ENCODE measurements around the gene FRMPD1. TPM values are rescaled to one million over a fixed set of nuclear protein-coding genes. Genes with fewer than 3 reads are reported as not detected.

Gene FRMPD1
- total RNA-seq, 2 donors from 2014 or later = 0.66 to 0.78 TPM

DNA sequence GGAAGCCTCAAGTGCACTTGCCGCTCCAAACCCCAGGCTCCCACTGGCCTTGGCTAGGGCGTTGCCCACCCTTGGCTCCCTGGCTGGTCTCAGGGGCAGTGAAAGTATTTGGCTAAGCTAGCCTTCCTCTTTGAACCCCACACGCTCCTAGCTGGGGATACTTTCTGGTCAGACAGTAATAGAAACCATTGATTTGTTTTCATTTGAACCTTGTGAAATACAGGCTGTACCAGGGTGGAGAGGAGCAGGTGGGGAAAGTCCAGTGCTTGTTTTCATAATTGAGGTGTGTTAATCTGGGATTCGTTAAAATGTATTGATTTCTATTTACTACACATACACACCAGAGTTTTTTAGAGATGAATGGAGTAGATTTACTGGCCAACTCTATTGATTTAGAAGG lies 57.0 kb downstream of the FRMPD1 start:
- Histone ChIP-seq H3K9me3 (no peaks in the 10 kb centered on the region), H3K4me1 (no peaks in the 10 kb centered on the region), H3K4me3 (no peak overlapping the region), H3K36me3 (replicated peaks in 1 of 2; ENCODE audit: insufficient read depth in 1 of 2, low read depth in 2 of 2) (no peaks in the 10 kb centered on the region), H3K27me3 (no peaks in the 10 kb centered on the region), H3K27ac (no peak overlapping the region)
- intact Hi-C loops (cut with DNase I) = no loop called here
- DNase-seq (no peak), ATAC-seq (no peak)
- 71 to 77% methylated on average over 4 of the region's 4 CpGs for WGBS, 2 donors
- TF ChIP-seq POLR2A (IDR thresholded peaks at IDR 0.05) (no peak), CTCF (IDR thresholded peaks at IDR 0.05) (no peak)

GRCh38 chr9:37710046-37710445 lies 59.3 kb downstream of the FRMPD1 start:
- intact Hi-C loops (cut with DNase I) = no loop called here
- Histone ChIP-seq H3K4me3 (no peak overlapping the region), H3K27ac (no peak overlapping the region), H3K27me3 (no peaks in the 10 kb centered on the region), H3K36me3 (replicated peaks in 1 of 2; ENCODE audit: insufficient read depth in 1 of 2, low read depth in 2 of 2) (no peaks in the 10 kb centered on the region), H3K4me1 (no peaks in the 10 kb centered on the region), H3K9me3 (no peaks in the 10 kb centered on the region)
- ATAC-seq (no peak), DNase-seq (no peak)
- TF ChIP-seq CTCF (IDR thresholded peaks at IDR 0.05) = no peak
- TF ChIP-seq POLR2A (IDR thresholded peaks at IDR 0.05) = no peak
- WGBS, 2 donors = 83% methylated on average over 3 of the region's 3 CpGs

DNA sequence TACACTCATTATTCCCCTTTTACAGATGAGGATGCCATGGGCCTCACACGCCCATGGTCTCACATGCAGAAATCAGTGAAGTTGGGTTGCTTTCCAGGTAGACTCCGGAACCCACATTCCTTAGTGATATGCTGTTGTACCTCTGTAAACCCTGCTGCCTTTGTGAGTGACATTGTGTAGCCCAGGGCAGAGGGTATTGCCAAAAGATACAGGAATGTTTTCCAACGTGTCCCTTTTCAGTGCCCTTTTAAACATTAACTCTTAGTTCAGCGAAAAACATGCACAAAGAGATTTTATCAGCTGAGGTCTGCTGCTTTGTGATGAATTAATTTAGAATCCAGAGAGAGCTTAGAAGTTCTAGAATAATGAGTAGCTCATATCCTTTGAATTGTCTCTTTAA lies 64.5 kb downstream of the FRMPD1 start:
- 36 to 41% methylated on average over 4 of the region's 4 CpGs for WGBS, 2 donors
- H3K27me3 ChIP-seq = no peaks in the 10 kb centered on the region
- no peaks in the 10 kb centered on the region for H3K36me3 ChIP-seq (replicated peaks in 1 of 2; ENCODE audit: insufficient read depth in 1 of 2, low read depth in 2 of 2)
- intact Hi-C loops (cut with DNase I) = no loop called here
- H3K4me1 ChIP-seq = no peaks in the 10 kb centered on the region
- no peaks in the 10 kb centered on the region for H3K9me3 ChIP-seq
- no peak for ATAC-seq
- H3K27ac ChIP-seq = no peak overlapping the region
- no peak overlapping the region for H3K4me3 ChIP-seq
- DNase-seq = no peak
- TF ChIP-seq POLR2A (IDR thresholded peaks at IDR 0.05) = no peak
- TF ChIP-seq CTCF (IDR thresholded peaks at IDR 0.05) = no peak

DNA sequence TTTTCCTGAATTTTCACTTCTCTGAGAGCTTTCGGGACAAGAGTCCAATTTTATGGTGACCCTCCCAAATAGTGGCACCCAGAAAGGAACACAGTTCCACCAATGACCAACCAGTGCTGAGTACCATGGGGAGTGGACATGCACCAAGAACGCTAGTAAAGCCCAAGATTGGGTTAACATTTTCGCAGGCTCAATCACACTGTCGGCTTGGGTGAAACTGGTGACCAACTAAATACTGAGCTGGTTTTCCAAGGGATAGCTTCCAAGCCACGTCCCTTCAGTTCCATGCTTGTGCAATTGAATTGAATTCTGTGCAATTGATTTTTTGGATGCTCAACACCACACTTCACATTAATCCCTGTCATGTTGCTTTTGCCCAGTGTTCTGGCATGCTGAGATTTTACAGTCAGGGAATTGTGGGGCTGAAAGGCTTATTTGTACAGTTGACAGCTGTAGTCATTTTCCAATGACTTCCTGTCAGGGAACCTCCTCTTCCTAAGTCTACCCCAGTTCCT lies 65.3 kb downstream of the FRMPD1 start:
- no peak for ATAC-seq
- Histone ChIP-seq H3K36me3 (replicated peaks in 1 of 2; ENCODE audit: insufficient read depth in 1 of 2, low read depth in 2 of 2) (no peaks in the 10 kb centered on the region), H3K9me3 (no peaks in the 10 kb centered on the region), H3K27me3 (no peaks in the 10 kb centered on the region), H3K4me1 (no peaks in the 10 kb centered on the region), H3K4me3 (no peak overlapping the region), H3K27ac (no peak overlapping the region)
- no peak for TF ChIP-seq CTCF (IDR thresholded peaks at IDR 0.05)
- no peak for TF ChIP-seq POLR2A (IDR thresholded peaks at IDR 0.05)
- 78 to 81% methylated on average over 5 of the region's 5 CpGs for WGBS, 2 donors
- intact Hi-C loops (cut with DNase I) = no loop called here
- no peak for DNase-seq

DNA sequence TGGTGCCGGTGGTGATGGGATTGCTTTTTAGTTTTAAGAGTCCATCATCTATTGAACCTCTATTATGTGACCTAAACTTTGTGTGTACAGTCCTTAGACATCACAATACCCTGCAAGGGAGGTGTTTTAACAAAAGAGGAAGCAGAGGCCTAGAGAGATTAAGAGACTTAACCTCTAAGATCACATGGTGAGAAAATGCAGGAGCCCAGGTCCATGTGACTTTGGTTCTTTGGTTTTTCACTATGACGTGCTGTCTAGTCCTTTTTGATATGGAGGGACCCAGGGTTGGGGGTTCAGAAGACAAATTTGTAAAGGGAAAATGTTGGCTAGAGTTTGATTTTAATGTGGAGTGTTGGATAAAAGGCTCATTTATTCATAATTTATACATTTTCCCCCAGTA lies 68.8 kb downstream of the FRMPD1 start:
- TF ChIP-seq POLR2A (IDR thresholded peaks at IDR 0.05) (no peak), CTCF (IDR thresholded peaks at IDR 0.05) (no peak)

More for the DNA sequence above, 68.8 kb downstream of the FRMPD1 start:
- 74 to 80% methylated on average over 2 of the region's 2 CpGs for WGBS, 2 donors
- intact Hi-C loops (cut with DNase I) = no loop called here
- H3K27ac ChIP-seq = no peak overlapping the region
- no peak overlapping the region for H3K4me3 ChIP-seq
- no peaks in the 10 kb centered on the region for H3K36me3 ChIP-seq (replicated peaks in 1 of 2; ENCODE audit: insufficient read depth in 1 of 2, low read depth in 2 of 2)
- no peaks in the 10 kb centered on the region for H3K9me3 ChIP-seq
- DNase-seq (no peak), ATAC-seq (no peak)
- no peaks in the 10 kb centered on the region for H3K4me1 ChIP-seq
- no peaks in the 10 kb centered on the region for H3K27me3 ChIP-seq
